GM12891 (cell line): ENCODE results near the gene HDGFL3.
"Not testable (repeated sequence)": the region's sequence is repeated elsewhere in the genome, so short reads cannot be mapped to it uniquely, and the experiment has no call there.

Experiments used
- DNase-seq: peaks from one replicate; pipeline ENCODE4 v3.0.0; 2011; ENCODE audit warnings: low spot score; ENCODE audit not compliant: insufficient read length
- FAIRE-seq: peaks from 2 replicates; lab custom pipeline; 2011; peaks lifted over from hg19 to GRCh38; lab: Jason Lieb, UNC
- PAX5 ChIP-seq: IDR thresholded peaks from 2 replicates; pipeline ENCODE4 v1.6.1; 2011; ENCODE audit warnings: low read length, moderate library complexity, mild to moderate bottlenecking; ENCODE audit not compliant: insufficient read depth, severe bottlenecking
- POLR2A ChIP-seq: IDR thresholded peaks from 2 replicates; pipeline ENCODE4 v1.6.1; 2011; ENCODE audit warnings: low read depth, low read length, control low read depth
- POLR2AphosphoS5 ChIP-seq: IDR thresholded peaks from 2 replicates; pipeline ENCODE4 v1.6.1; 2011; ENCODE audit warnings: low read depth, low read length, control low read depth
- POU2F2 ChIP-seq: IDR thresholded peaks from 2 replicates; pipeline ENCODE4 v1.6.1; 2011; ENCODE audit warnings: low read depth, mild to moderate bottlenecking, control low read depth, low read length, moderate library complexity
- SPI1 ChIP-seq: IDR thresholded peaks from 2 replicates; pipeline ENCODE4 v1.6.1; 2011; ENCODE audit warnings: low read depth, low read length, control low read depth
- TAF1 ChIP-seq: IDR thresholded peaks from 2 replicates; pipeline ENCODE4 v1.6.1; 2011; ENCODE audit warnings: low read depth, low read length, control low read depth

HDGFL3 gene

DNA sequence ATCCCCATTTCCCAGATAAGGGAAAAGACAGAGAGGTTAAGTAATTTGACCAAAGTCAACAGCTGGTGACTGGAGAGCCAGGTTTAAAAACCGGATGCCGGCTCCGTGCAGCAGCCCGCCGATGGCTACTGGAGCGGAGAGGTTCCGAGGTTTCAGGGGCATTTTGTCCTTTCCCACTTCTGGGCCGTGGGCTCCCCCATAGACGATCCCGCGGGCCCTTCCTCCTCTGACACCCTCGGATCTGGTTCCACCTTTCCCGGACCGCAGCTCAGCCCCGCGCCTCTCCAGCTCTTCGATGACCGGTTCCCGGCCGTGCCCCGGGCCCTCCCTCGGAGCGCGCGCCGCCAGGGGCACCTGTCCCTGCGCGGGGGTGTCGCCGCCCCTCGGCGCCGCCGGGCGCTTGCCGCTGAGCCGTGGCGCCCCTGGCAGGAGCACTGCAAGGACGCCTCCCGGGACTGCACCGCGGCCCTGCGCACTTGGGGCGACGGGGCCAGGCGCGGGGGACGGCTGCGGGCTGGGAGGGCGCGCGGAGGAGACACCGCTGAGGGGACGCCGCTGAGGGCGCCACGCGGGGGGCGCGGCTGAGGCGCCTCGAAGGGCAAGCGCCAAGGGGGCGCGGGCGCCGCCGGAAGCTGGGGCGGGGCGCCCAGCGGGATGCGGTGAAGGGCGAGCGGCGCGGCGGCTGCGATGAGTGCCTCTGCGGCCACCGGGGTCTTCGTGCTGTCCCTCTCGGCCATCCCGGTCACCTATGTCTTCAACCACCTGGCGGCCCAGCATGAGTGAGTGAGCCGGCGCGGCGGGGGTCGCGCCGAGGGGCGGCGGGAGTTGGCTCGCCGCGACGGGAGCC is 100.4 kb downstream of the HDGFL3 start, which contains the start of gene TM6SF1:
TM6SF1 (plus strand) TSS at position 652 of the 847 bp plus-strand sequence; CDS start at position 688, 36 bp downstream.
- TF ChIP-seq POU2F2, result no peak
- TF ChIP-seq POLR2AphosphoS5, result no peak
- no peak for TF ChIP-seq POLR2A
- no peak for TF ChIP-seq PAX5
- TF ChIP-seq TAF1, result no peak
- FAIRE-seq (peak; percentile 88), DNase-seq (peak; percentile 52)

DNA sequence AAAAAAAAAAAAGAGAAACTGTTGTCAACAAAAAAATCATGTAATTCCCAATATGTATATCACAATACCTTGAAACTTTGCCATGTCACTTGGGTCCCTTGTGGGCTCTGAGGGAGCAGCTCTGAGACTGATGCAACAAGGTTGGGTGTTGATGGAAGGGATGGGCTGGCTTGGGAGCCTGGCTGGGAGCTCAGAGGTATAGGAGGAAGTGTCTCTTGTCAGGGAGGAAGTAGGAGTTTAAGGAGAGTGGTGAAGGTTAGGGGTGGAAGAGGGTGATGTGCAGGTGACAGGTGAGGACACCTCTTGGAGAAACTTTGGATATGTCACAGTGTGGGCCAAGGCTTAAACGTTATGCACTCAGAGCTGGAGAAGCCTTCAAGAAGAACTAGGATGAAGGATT is 102.2 kb downstream of the HDGFL3 start:
- no peak for TF ChIP-seq POLR2A
- TF ChIP-seq PAX5, result no peak
- no peak for TF ChIP-seq TAF1
- TF ChIP-seq SPI1, result no peak
- TF ChIP-seq POU2F2, result no peak
- no peak for TF ChIP-seq POLR2AphosphoS5
- FAIRE-seq (no peak), DNase-seq (no peak)

DNA sequence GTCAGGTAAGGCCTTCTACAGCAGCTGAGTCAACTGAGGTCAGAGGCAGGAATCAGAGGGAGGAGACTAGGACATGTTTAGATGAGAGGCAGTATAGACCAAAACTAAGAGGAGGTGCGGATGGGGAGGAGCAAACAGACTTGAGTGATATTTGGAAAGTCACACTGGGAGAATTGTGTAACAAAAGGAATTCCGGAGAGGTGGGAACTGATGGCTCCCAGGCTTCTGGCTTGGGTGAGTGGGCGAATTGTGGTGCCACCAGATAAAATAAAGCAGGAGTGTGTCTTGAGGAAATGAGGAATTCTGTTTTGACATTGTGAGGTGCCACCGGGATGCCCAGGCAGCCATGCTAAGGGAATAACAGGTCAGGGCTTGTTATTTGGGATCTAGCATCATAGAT is 103.5 kb downstream of the HDGFL3 start:
- TF ChIP-seq SPI1, result no peak
- no peak for TF ChIP-seq PAX5
- TF ChIP-seq TAF1, result no peak
- TF ChIP-seq POU2F2, result no peak
- no peak for TF ChIP-seq POLR2AphosphoS5
- no peak for TF ChIP-seq POLR2A
- no peak for DNase-seq
- FAIRE-seq, result no peak

DNA sequence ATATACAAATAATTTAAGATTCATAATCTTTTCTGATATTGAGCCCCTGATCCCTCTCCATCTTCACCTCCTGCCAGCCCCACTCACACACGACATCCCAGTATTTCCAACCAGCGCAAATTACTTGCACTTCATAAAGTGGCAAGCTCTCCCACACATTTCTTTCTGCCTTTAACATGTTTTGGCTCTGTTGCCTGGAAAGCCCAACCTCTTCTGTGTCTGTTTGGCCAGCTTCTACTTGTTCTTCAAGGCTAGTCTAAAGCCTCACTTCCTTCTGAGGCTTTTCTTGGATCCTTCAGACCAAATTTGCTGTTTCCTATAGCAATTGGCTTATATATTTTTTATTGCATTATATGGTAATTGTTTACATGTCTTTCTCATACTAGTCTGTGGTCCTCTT is 105.3 kb downstream of the HDGFL3 start:
- TF ChIP-seq POLR2AphosphoS5, result no peak
- no peak for TF ChIP-seq SPI1
- TF ChIP-seq PAX5, result no peak
- no peak for TF ChIP-seq TAF1
- no peak for TF ChIP-seq POLR2A
- no peak for TF ChIP-seq POU2F2
- DNase-seq, result no peak
- no peak for FAIRE-seq

DNA sequence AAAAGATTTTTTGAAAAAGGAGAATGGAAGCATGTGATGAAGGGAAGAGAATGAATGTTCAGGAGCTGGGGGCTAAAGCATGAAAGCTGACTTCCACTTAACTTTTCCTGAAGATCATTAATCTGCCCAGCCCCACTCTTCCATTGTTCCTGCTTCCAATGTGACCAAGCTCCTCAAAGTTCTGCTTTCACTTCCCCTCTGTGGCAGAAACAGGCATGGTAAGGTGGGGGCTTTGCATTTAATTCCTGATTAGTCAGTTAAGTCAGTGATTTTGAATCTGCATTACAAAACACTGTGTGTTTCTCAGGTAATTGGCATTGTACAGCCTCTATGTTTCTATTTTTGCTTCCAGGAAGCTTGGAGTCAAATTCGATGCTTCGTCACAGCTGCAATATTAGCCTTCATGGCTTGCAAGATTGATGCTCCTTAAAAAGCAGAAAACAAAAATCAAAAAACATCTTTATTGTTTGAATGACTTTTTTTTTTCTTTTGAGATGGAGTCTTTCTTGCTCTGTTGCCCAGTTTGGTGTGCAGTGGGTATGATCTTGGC is 107.5 kb downstream of the HDGFL3 start:
- DNase-seq, result no peak
- TF ChIP-seq SPI1 (peak; percentile 84), POLR2A (no peak), POLR2AphosphoS5 (no peak), TAF1 (no peak), POU2F2 (no peak), PAX5 (no peak)
- no peak for FAIRE-seq

DNA sequence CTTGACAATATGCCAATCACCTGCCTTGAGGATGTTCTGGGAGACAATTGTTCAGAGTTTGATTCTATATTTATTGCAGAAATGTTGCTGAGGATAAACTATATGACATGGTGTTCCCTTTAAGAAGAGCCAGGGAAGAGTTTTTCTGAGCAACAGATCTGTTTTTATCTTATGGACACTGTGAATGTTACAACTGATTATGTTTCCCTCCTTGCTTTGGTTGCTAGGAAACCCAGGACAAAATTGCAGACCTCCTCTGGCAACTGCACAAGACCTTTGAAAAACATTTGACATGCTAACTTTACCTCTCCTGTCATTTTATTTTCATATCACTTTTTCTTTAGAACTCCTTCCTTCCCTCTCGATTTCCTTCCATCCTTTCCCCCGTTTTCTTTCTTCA is 108.3 kb downstream of the HDGFL3 start:
- no peak for FAIRE-seq
- no peak for DNase-seq
- TF ChIP-seq POLR2A, result no peak

DNA sequence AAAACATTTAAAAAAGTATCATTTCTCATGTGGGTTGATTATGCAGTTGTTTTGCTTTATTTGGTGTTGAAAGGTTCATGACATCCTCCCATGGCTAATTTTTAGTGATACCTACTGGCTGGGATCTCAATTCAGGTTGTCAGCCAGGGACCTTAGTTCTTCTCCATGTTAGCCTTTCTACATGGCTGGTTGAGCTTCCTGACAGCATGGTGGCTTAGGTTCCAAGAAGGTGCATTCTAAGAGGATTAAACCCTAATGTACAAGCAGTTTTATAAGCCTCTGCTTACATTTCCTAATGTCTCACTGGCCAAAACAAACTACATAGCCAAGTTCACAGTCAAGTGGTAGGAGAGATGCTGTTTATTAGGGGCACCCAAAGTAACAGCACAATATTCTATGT is 109.5 kb downstream of the HDGFL3 start:
- DNase-seq, result no peak
- FAIRE-seq, result no peak
- TF ChIP-seq PAX5 (no peak), SPI1 (no peak), TAF1 (no peak), POLR2AphosphoS5 (no peak), POU2F2 (no peak), POLR2A (no peak)

DNA sequence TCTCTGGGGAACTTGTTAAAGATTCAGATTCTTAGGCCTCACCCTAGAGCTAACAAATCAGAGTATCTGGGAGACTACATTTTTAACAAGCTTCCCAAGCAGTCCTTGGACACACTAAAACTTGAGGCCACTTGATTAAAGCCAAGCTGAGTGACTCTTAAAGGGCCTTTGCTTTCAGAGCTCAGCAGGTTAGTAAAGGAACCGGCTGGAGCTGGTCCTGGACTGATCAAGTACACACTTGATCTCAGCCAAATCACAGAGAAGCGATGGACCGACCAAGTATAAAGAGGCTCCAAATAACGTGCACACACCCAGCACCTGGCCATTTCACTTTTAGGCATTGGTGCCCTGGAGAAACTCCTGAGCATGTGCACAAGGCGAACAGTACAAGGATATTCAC is 113.0 kb downstream of the HDGFL3 start:
- no peak for DNase-seq
- FAIRE-seq, result no peak

DNA sequence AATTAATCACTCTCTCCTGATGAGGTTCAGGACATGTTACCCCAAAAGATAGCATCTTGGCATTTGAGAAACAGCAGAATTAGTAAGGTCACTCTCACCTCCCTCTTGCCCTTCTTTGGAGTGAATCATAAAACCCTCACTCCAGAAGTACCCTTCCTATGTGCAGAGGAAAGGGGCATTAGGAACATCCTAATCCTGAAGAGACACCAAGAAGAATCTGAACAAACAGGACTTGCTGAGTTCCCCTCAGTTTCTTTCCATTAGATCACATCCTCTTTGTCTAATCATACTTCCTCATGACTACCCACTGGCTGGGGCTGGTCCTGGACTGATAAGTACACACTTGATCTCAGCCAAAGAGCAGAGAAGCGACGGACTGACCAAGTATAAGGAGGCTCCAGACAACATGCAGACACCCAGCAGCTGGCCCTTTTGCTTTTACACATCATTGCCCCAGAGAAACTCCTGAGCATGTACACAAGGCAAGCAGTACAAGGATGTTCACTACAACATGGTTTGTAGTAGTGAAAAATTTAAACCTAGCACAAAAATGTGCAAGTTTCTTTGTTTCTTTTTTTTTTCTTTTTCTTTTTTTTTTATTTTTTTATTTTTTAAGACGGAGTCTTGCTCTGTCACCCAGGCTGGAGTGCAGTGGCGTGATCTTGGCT is 115.2 kb downstream of the HDGFL3 start:
- FAIRE-seq, result peak; percentile 69
- TF ChIP-seq POU2F2 (no peak), POLR2A (no peak), PAX5 (no peak), TAF1 (no peak), SPI1 (peak; percentile 79), POLR2AphosphoS5 (no peak)
- DNase-seq, result no peak

More for the DNA sequence above, 113.0 kb downstream of the HDGFL3 start:
- TF ChIP-seq POLR2AphosphoS5 (no peak), PAX5 (no peak), SPI1 (no peak), TAF1 (no peak), POLR2A (no peak)

DNA sequence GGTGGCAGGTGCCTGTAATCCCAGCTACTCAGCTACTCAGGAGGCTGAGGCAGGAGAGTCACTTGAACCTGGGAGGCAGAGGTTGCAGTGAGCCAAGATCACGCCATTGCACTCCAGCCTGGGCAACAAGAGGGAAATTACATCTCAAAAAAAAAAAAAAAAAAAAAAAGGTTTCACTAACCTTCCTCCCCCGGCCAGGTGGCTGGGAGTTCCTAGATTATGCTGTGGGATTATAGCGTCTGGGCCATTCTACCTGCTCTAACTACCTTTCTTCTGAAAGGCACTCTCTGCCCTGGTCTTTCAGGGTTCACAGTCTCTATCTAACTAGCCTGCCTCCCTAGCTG is 115.7 kb downstream of the HDGFL3 start:
- FAIRE-seq, DNase-seq: not testable (repeated sequence)
